Nephron progenitor cell (in vitro differentiated cells): Measurements from ENCODE around the gene JAG1.
A peak's percentile ranks its signal among the peaks of the same experiment; 100 is the strongest.

Experiments
- DNase-seq: peaks from one replicate; pipeline ENCODE4 v3.0.0; 2021
- H3K27ac Mint-ChIP-seq: 2 replicates; pipeline ENCODE4 v1.8.0; 2021; ENCODE audit warnings: mild to moderate bottlenecking, moderate library complexity, mixed read lengths
- H3K27me3 Mint-ChIP-seq: 2 replicates; pipeline ENCODE4 v1.8.0; 2021; ENCODE audit warnings: mild to moderate bottlenecking, low read depth, mixed read lengths; ENCODE audit not compliant: poor library complexity
- H3K36me3 Mint-ChIP-seq: 2 replicates; pipeline ENCODE4 v1.8.0; 2021; ENCODE audit warnings: low read depth, mixed read lengths
- H3K4me1 Mint-ChIP-seq: 2 replicates; pipeline ENCODE4 v1.8.0; 2021; ENCODE audit warnings: mixed read lengths
- H3K4me3 Mint-ChIP-seq: 2 replicates; pipeline ENCODE4 v1.8.0; 2021; ENCODE audit warnings: mild to moderate bottlenecking, moderate library complexity, mixed read lengths
- H3K9me3 Mint-ChIP-seq: 2 replicates; pipeline ENCODE4 v1.8.0; 2021; ENCODE audit warnings: mild to moderate bottlenecking, moderate library complexity, mixed read lengths
- CTCF ChIP-seq: fragments of 200-600 bp; sonication (generic); IDR thresholded peaks from 2 replicates; pipeline ENCODE4 v1.5.0; 2021; ENCODE audit warnings: antibody characterized with exemption

JAG1 gene

GRCh38 chr20:10718661-10719060 is 44.9 kb upstream of the JAG1 start:
- H3K36me3 Mint-ChIP-seq = no peaks in the 10 kb centered on the region

GRCh38 chr20:10716855-10717254 is 43.1 kb upstream of the JAG1 start:
- Mint-ChIP-seq H3K4me1 (peaks cover 77% of the 10 kb centered on the region), H3K27ac (peak overlapping the region; percentile 24), H3K4me3 (no peak overlapping the region), H3K27me3 (no peaks in the 10 kb centered on the region), H3K36me3 (no peaks in the 10 kb centered on the region), H3K9me3 (no peaks in the 10 kb centered on the region)
- no peak for TF ChIP-seq CTCF
- DNase-seq = no peak

More at GRCh38 chr20:10718661-10719060, 44.9 kb upstream of the JAG1 start:
- DNase-seq = peak; percentile 48
- Mint-ChIP-seq H3K4me1 (peaks cover 79% of the 10 kb centered on the region), H3K9me3 (no peaks in the 10 kb centered on the region), H3K4me3 (peak overlapping the region; percentile 8), H3K27ac (peak overlapping the region; percentile 86), H3K27me3 (peaks cover 4% of the 10 kb centered on the region)
- TF ChIP-seq CTCF = no peak

- Mint-ChIP-seq H3K27me3 (no peaks in the 10 kb centered on the region), H3K36me3 (no peaks in the 10 kb centered on the region), H3K4me1 (peaks cover 60% of the 10 kb centered on the region), H3K27ac (no peak overlapping the region), H3K9me3 (no peaks in the 10 kb centered on the region), H3K4me3 (no peak overlapping the region)
- no peak for TF ChIP-seq CTCF
- no peak for DNase-seq
Measured at GRCh38 chr20:10715035-10715434, 41.2 kb upstream of the JAG1 start.

- TF ChIP-seq CTCF = no peak
- no peak for DNase-seq
- Mint-ChIP-seq H3K4me1 (peaks cover 54% of the 10 kb centered on the region), H3K27ac (no peak overlapping the region), H3K27me3 (no peaks in the 10 kb centered on the region), H3K9me3 (no peaks in the 10 kb centered on the region), H3K36me3 (no peaks in the 10 kb centered on the region), H3K4me3 (no peak overlapping the region)
Measured at GRCh38 chr20:10714236-10714975, 40.6 kb upstream of the JAG1 start.

GRCh38 chr20:10713161-10713560 is 39.4 kb upstream of the JAG1 start:
- DNase-seq = no peak
- peak overlapping the region; percentile 60 for H3K27ac Mint-ChIP-seq
- no peaks in the 10 kb centered on the region for H3K9me3 Mint-ChIP-seq
- TF ChIP-seq CTCF = no peak
- peaks cover 42% of the 10 kb centered on the region for H3K4me1 Mint-ChIP-seq
- H3K27me3 Mint-ChIP-seq = no peaks in the 10 kb centered on the region
- no peaks in the 10 kb centered on the region for H3K36me3 Mint-ChIP-seq
- H3K4me3 Mint-ChIP-seq = no peak overlapping the region

- Mint-ChIP-seq H3K9me3 (no peaks in the 10 kb centered on the region), H3K27me3 (no peaks in the 10 kb centered on the region), H3K27ac (no peak overlapping the region), H3K4me3 (no peak overlapping the region), H3K36me3 (no peaks in the 10 kb centered on the region), H3K4me1 (peaks cover 30% of the 10 kb centered on the region)
- no peak for DNase-seq
- no peak for TF ChIP-seq CTCF
Measured at GRCh38 chr20:10711903-10712451, 38.2 kb upstream of the JAG1 start.
